Activated CD4-positive, alpha-beta T cell treated with anti-CD3 and anti-CD28 coated beads, Interleukin-2, amount 10 ng/mL, durations not matched to agents 7 days and 5 days (primary cell): Measurements from ENCODE around the gene GLT1D1. TPM values are rescaled to one million over a fixed set of nuclear protein-coding genes. Genes with fewer than 3 reads are reported as not detected.

Experiments used
- total RNA-seq, 2 experiments: library from RNA; stranded (reverse); gene quantifications; one replicate each; pipeline ENCODE4 v1.2.3, GENCODE V29; 2021

The GLT1D1 gene
- total RNA-seq, 2 experiments from 2014 or later, result 0.10 TPM; not detected in 1

Other genes with a start within 250 kb of the GLT1D1 start
- 10 to 100 TPM; 24.9 to 28.4 TPM for gene SLC15A4, start 29.5 kb upstream of the GLT1D1 start, total RNA-seq